Measurements from ENCODE around the gene GALNT11. TPM values are rescaled to one million over a fixed set of nuclear protein-coding genes. Genes with fewer than 3 reads are reported as not detected.

The GALNT11 gene
- total and polyA plus RNA-seq, 7 experiments from 2014 or later: 16.0 to 41.3 (median 25.6) TPM

- DNase-seq (no peak), ATAC-seq (no peak)
- Histone ChIP-seq H3K9me3 (ENCODE audit: control insufficient read depth in 2 of 3, low read length in 3 of 3) (no peaks in the 10 kb centered on the region), H3K27me3 (ENCODE audit: control insufficient read depth in 2 of 2, insufficient read depth in 2 of 2, low read length in 2 of 2) (no peaks in the 10 kb centered on the region), H3K36me3 (ENCODE audit: control insufficient read depth in 2 of 3, insufficient read depth in 3 of 3, low read length in 3 of 3) (peaks cover 0 to 47% (median 3%) of the 10 kb centered on the region in 3 experiments), H3K4me1 (ENCODE audit: control insufficient read depth in 2 of 2, insufficient read depth in 2 of 2, low read length in 2 of 2) (no peaks in the 10 kb centered on the region), H3K27ac (ENCODE audit: low read depth, low read length) (no peak overlapping the region), H3K4me3 (ENCODE audit: low read length) (no peak overlapping the region)
- POLR2A ChIA-PET: interaction anchor here (0.6 kb wide), 1 partner anchor 23 kb away, joined by 3 read pairs; no protein-coding TSS in a partner anchor
- H3K36me3 Mint-ChIP-seq: peaks cover 10 to 63% (median 32%) of the 10 kb centered on the region in 5 donors
- no peaks in the 10 kb centered on the region for H3K9me3 Mint-ChIP-seq
- no peaks in the 10 kb centered on the region for H3K27me3 Mint-ChIP-seq
- CTCF ChIA-PET: interaction anchor here (0.7 kb wide), 1 partner anchor 82 kb away, joined by 4 read pairs; no protein-coding TSS in a partner anchor
- intact Hi-C loops (cut with micrococcal nuclease): no loop called here
- no peak overlapping the region for H3K4me3 Mint-ChIP-seq
- H3K4me1 Mint-ChIP-seq: peaks cover 0 to 1% (median 0%) of the 10 kb centered on the region in 7 donors
- H3K27ac Mint-ChIP-seq: no peak overlapping the region
These were observed 89.7 kb downstream of the GALNT11 start for GRCh38 chr7:152115021-152115718.

GRCh38 chr7:152117356-152117755 lies 91.9 kb downstream of the GALNT11 start:
- peaks cover 0 to 65% (median 10%) of the 10 kb centered on the region in 3 experiments for H3K36me3 ChIP-seq (ENCODE audit: control insufficient read depth in 2 of 3, insufficient read depth in 3 of 3, low read length in 3 of 3)
- ChIA-PET POLR2A (no interaction called here), CTCF (no interaction called here)

GRCh38 chr7:152120210-152120609 lies 94.7 kb downstream of the GALNT11 start:
- CTCF ChIA-PET: no interaction called here
- H3K36me3 ChIP-seq (ENCODE audit: control insufficient read depth in 2 of 3, insufficient read depth in 3 of 3, low read length in 3 of 3): peaks cover 18 to 66% (median 22%) of the 10 kb centered on the region in 3 experiments
- Mint-ChIP-seq H3K27ac (peak overlapping the region in 3 of 9 donors; percentile 6 to 62 (median 21)), H3K4me1 (peaks cover 7 to 23% (median 18%) of the 10 kb centered on the region in 7 donors), H3K27me3 (no peaks in the 10 kb centered on the region), H3K4me3 (no peak overlapping the region), H3K9me3 (peaks cover 6 to 20% (median 10%) of the 10 kb centered on the region in 11 donors), H3K36me3 (peaks cover 42 to 82% (median 53%) of the 10 kb centered on the region in 5 donors)
- H3K9me3 ChIP-seq (ENCODE audit: control insufficient read depth in 2 of 3, low read length in 3 of 3): peaks cover 0 to 7% (median 5%) of the 10 kb centered on the region in 3 experiments
- no peak overlapping the region for H3K4me3 ChIP-seq (ENCODE audit: low read length)
- H3K4me1 ChIP-seq (ENCODE audit: control insufficient read depth in 2 of 2, insufficient read depth in 2 of 2, low read length in 2 of 2): peaks cover 0 to 3% of the 10 kb centered on the region in 2 donors
- DNase-seq (no peak), ATAC-seq (no peak)
- intact Hi-C loops (cut with micrococcal nuclease): no loop called here
- H3K27me3 ChIP-seq (ENCODE audit: control insufficient read depth in 2 of 2, insufficient read depth in 2 of 2, low read length in 2 of 2): no peaks in the 10 kb centered on the region
- POLR2A ChIA-PET: no interaction called here
- H3K27ac ChIP-seq (ENCODE audit: low read depth, low read length): no peak overlapping the region

More at GRCh38 chr7:152117356-152117755, 91.9 kb downstream of the GALNT11 start:
- H3K4me1 ChIP-seq (ENCODE audit: control insufficient read depth in 2 of 2, insufficient read depth in 2 of 2, low read length in 2 of 2): no peaks in the 10 kb centered on the region
- H3K27ac Mint-ChIP-seq: peak overlapping the region in 4 of 9 donors; percentile 17 to 80 (median 54)
- H3K27ac ChIP-seq (ENCODE audit: low read depth, low read length): no peak overlapping the region
- intact Hi-C loops (cut with micrococcal nuclease): no loop called here
- no peak for ATAC-seq
- no peaks in the 10 kb centered on the region for H3K27me3 ChIP-seq (ENCODE audit: control insufficient read depth in 2 of 2, insufficient read depth in 2 of 2, low read length in 2 of 2)
- peaks cover 2 to 12% (median 11%) of the 10 kb centered on the region in 7 donors for H3K4me1 Mint-ChIP-seq
- H3K27me3 Mint-ChIP-seq: no peaks in the 10 kb centered on the region
- peaks cover 0 to under 1% (median 0%) of the 10 kb centered on the region in 11 donors for H3K9me3 Mint-ChIP-seq
- H3K9me3 ChIP-seq (ENCODE audit: control insufficient read depth in 2 of 3, low read length in 3 of 3): no peaks in the 10 kb centered on the region
- H3K4me3 Mint-ChIP-seq: no peak overlapping the region
- H3K36me3 Mint-ChIP-seq: peaks cover 25 to 72% (median 43%) of the 10 kb centered on the region in 5 donors
- DNase-seq: no peak
- no peak overlapping the region for H3K4me3 ChIP-seq (ENCODE audit: low read length)

- H3K27me3 Mint-ChIP-seq: no peaks in the 10 kb centered on the region
- peaks cover 18 to 66% (median 22%) of the 10 kb centered on the region in 3 experiments for H3K36me3 ChIP-seq (ENCODE audit: control insufficient read depth in 2 of 3, insufficient read depth in 3 of 3, low read length in 3 of 3)
- POLR2A ChIA-PET: no interaction called here
These were observed 95.3 kb downstream of the GALNT11 start for GRCh38 chr7:152120776-152121175.

GRCh38 chr7:152121432-152121831 lies 96.0 kb downstream of the GALNT11 start:
- peaks cover 7 to 23% (median 18%) of the 10 kb centered on the region in 7 donors for H3K4me1 Mint-ChIP-seq
- no peaks in the 10 kb centered on the region for H3K27me3 Mint-ChIP-seq
- no peak overlapping the region for H3K27ac ChIP-seq (ENCODE audit: low read depth, low read length)
- peaks cover 18 to 66% (median 22%) of the 10 kb centered on the region in 3 experiments for H3K36me3 ChIP-seq (ENCODE audit: control insufficient read depth in 2 of 3, insufficient read depth in 3 of 3, low read length in 3 of 3)
- DNase-seq (no peak), ATAC-seq (no peak)
- peaks cover 6 to 21% (median 10%) of the 10 kb centered on the region in 11 donors for H3K9me3 Mint-ChIP-seq
- CTCF ChIA-PET: no interaction called here
- peak overlapping the region in 2 of 9 donors; percentile 26 to 65 for H3K27ac Mint-ChIP-seq
- intact Hi-C loops (cut with micrococcal nuclease): no loop called here
- peaks cover 0 to 3% of the 10 kb centered on the region in 2 donors for H3K4me1 ChIP-seq (ENCODE audit: control insufficient read depth in 2 of 2, insufficient read depth in 2 of 2, low read length in 2 of 2)
- H3K9me3 ChIP-seq (ENCODE audit: control insufficient read depth in 2 of 3, low read length in 3 of 3): peaks cover 0 to 7% (median 5%) of the 10 kb centered on the region in 3 experiments
- H3K4me3 Mint-ChIP-seq: no peak overlapping the region
- H3K36me3 Mint-ChIP-seq: peaks cover 45 to 84% (median 60%) of the 10 kb centered on the region in 5 donors
- H3K4me3 ChIP-seq (ENCODE audit: low read length): no peak overlapping the region
- POLR2A ChIA-PET: no interaction called here
- no peaks in the 10 kb centered on the region for H3K27me3 ChIP-seq (ENCODE audit: control insufficient read depth in 2 of 2, insufficient read depth in 2 of 2, low read length in 2 of 2)

More at GRCh38 chr7:152120776-152121175, 95.3 kb downstream of the GALNT11 start:
- Mint-ChIP-seq H3K4me1 (peaks cover 7 to 23% (median 18%) of the 10 kb centered on the region in 7 donors), H3K4me3 (no peak overlapping the region), H3K27ac (peak overlapping the region in 3 of 9 donors; percentile 6 to 46 (median 8)), H3K9me3 (peaks cover 6 to 21% (median 10%) of the 10 kb centered on the region in 11 donors), H3K36me3 (peaks cover 45 to 87% (median 59%) of the 10 kb centered on the region in 5 donors)
- no peaks in the 10 kb centered on the region for H3K27me3 ChIP-seq (ENCODE audit: control insufficient read depth in 2 of 2, insufficient read depth in 2 of 2, low read length in 2 of 2)
- intact Hi-C loops (cut with micrococcal nuclease): no loop called here
- DNase-seq: no peak
- CTCF ChIA-PET: no interaction called here
- no peak for ATAC-seq
- H3K9me3 ChIP-seq (ENCODE audit: control insufficient read depth in 2 of 3, low read length in 3 of 3): peaks cover 0 to 7% (median 5%) of the 10 kb centered on the region in 3 experiments
- no peak overlapping the region for H3K4me3 ChIP-seq (ENCODE audit: low read length)
- peaks cover 0 to 3% of the 10 kb centered on the region in 2 donors for H3K4me1 ChIP-seq (ENCODE audit: control insufficient read depth in 2 of 2, insufficient read depth in 2 of 2, low read length in 2 of 2)
- H3K27ac ChIP-seq (ENCODE audit: low read depth, low read length): no peak overlapping the region

GRCh38 chr7:152122540-152122939 lies 97.1 kb downstream of the GALNT11 start:
- ATAC-seq (no peak), DNase-seq (no peak)
- intact Hi-C loops (cut with micrococcal nuclease): no loop called here
- peaks cover 0 to 3% of the 10 kb centered on the region in 2 donors for H3K4me1 ChIP-seq (ENCODE audit: control insufficient read depth in 2 of 2, insufficient read depth in 2 of 2, low read length in 2 of 2)
- peaks cover 6 to 21% (median 10%) of the 10 kb centered on the region in 11 donors for H3K9me3 Mint-ChIP-seq
- no peak overlapping the region for H3K27ac ChIP-seq (ENCODE audit: low read depth, low read length)
- H3K4me3 ChIP-seq (ENCODE audit: low read length): no peak overlapping the region
- peak overlapping the region in 2 of 10 donors; percentile 9 to 14 for H3K4me3 Mint-ChIP-seq
- no peaks in the 10 kb centered on the region for H3K27me3 Mint-ChIP-seq
- peaks cover 0 to 7% (median 5%) of the 10 kb centered on the region in 3 experiments for H3K9me3 ChIP-seq (ENCODE audit: control insufficient read depth in 2 of 3, low read length in 3 of 3)
- CTCF ChIA-PET: no interaction called here
- H3K4me1 Mint-ChIP-seq: peaks cover 7 to 28% (median 21%) of the 10 kb centered on the region in 7 donors
- peaks cover 48 to 86% (median 69%) of the 10 kb centered on the region in 5 donors for H3K36me3 Mint-ChIP-seq
- POLR2A ChIA-PET: no interaction called here
- peak overlapping the region in 1 of 9 donors; percentile 31 for H3K27ac Mint-ChIP-seq
- H3K36me3 ChIP-seq (ENCODE audit: control insufficient read depth in 2 of 3, insufficient read depth in 3 of 3, low read length in 3 of 3): peaks cover 18 to 66% (median 22%) of the 10 kb centered on the region in 3 experiments
- no peaks in the 10 kb centered on the region for H3K27me3 ChIP-seq (ENCODE audit: control insufficient read depth in 2 of 2, insufficient read depth in 2 of 2, low read length in 2 of 2)
